Ovary (tissue), 9 donors: ENCODE measurements around the gene ATXN3. TPM values are rescaled to one million over a fixed set of nuclear protein-coding genes. Genes with fewer than 3 reads are reported as not detected.

Experiments
- DNase-seq, 5 donors: peaks; one replicate each; pipeline ENCODE4 v3.0.0-alpha.2; 2019 to 2020
- H3K27ac ChIP-seq, 2 donors: fragments of 200-600 bp; one replicate each; pipeline versions ENCODE4 v1.5.1 to v1.8.0; 2019 to 2022
- H3K27me3 ChIP-seq: fragments of 200-600 bp; one replicate; pipeline ENCODE4 v1.8.0; 2022
- H3K36me3 ChIP-seq: fragments of 200-600 bp; sonication (generic); one replicate; pipeline ENCODE4 v1.5.1; 2019
- H3K4me1 ChIP-seq: one replicate; pipeline ENCODE4 v1.8.1; 2013; ENCODE audit warnings: mild to moderate bottlenecking, moderate library complexity; ENCODE audit not compliant: insufficient read depth
- H3K4me3 ChIP-seq: fragments of 200-600 bp; sonication (generic); one replicate; pipeline ENCODE4 v1.5.1; 2017
- H3K9me3 ChIP-seq, 2 donors: fragments of 200-600 bp in 1 of 2; sonication (generic) in 1 of 2; one replicate each; pipeline versions ENCODE4 v1.5.1 to v1.8.1; 2013 to 2019; ENCODE audit warnings: mild to moderate bottlenecking in 1 of 2, moderate library complexity in 1 of 2
- CTCF ChIP-seq, 3 donors: fragments of 450-650 bp in 2 of 3; fragments of 200-600 bp in 1 of 3; IDR thresholded peaks; one replicate each; pipeline versions ENCODE4 v1.5.1 to v1.8.0; 2016 to 2022; ENCODE audit warnings: antibody characterized with exemption in 3 of 3, mild to moderate bottlenecking in 1 of 3
- EP300 ChIP-seq: sonication (generic); formaldehyde crosslinking; IDR thresholded peaks from one replicate; pipeline ENCODE4 v1.6.1; 2017; ENCODE audit warnings: antibody characterized with exemption
- POLR2A ChIP-seq: fragments of 450-650 bp; IDR thresholded peaks from one replicate; pipeline ENCODE4 v1.6.1; 2017; ENCODE audit warnings: antibody characterized with exemption, mild to moderate bottlenecking, moderate library complexity
- WGBS, 3 donors: extraction: QIAGEN DNeasy Blood & Tissue Kit in 1 of 3; methylation state at CpG; one replicate each; pipeline versions ENCODE4 v1.1.5 to v1.1.7; 2013 to 2017; 5-methylcytosine and 5-hydroxymethylcytosine counted together
- intact Hi-C, 4 donors: fragments of 100-400 bp; cut with DNase I; formaldehyde crosslinking; loops; one replicate each; pipeline versions ENCODE4 v1.11.0 to v1.15.1; 2022 to 2023
- polyA plus RNA-seq, 2 donors: library from polyadenylated mRNA; stranded (reverse); fragments of 200-250 nt in 1 of 2; fragments of 350-450 nt in 1 of 2; fragmentation: Illumina TruSeq in 1 of 2; extraction: RNeasy Lipid Tissue Mini Kit (QIAGEN cat#74804) in 1 of 2; gene quantifications; one replicate each; pipeline ENCODE4 v1.2.3, GENCODE V29; 2013 to 2014
- total RNA-seq, 7 donors: library from RNA; depleted of rRNA in 2 of 7; stranded (reverse); fragments of >200 nt in 2 of 7; fragmentation: NEBNext Ultra II Directional in 3 of 7; extraction: Animal tissue kit (Norgen Biotek cat#: 25700) in 3 of 7; gene quantifications; one replicate each; pipeline versions ENCODE4 v1.1.0 to v1.2.4, GENCODE V29; 2016 to 2023
- donor health status: DM: no; HTN: no; CAD: no; lungs with moderate emphysema.
- donor health status: DM: no; HTN: no; CAD: no.
- donor health status: Bipolar disorder and iron deficiency.
- donor health status: DM: yes; HTN: yes; CAD: no.
- donor health status: DM: no; HTN: no; CAD: no.
- donor health status: DM: yes; HTN: yes; CAD: no.

Gene ATXN3
- total and polyA plus RNA-seq, 9 donors: 11.9 to 35.8 (median 28.8) TPM

DNA sequence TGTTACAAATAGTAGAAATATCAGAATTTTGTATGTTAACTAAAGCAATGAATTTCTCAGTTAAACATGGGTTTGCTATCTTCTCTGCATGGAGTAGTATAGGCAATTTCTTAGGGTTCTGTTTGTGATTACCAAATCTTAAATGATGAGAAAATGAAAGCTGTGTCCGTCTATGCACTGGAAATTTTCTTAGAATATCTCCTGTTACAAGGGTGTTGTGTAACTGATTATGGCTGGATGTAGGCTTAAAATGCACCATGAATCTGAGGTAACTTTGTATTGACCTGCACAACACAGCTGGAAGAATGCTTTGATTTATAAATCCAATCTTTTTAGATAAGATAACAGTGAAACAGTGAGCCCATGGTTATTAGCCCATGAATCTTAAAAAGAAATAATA is 84.3 kb downstream of the ATXN3 start:
- no peak for DNase-seq
- no peak overlapping the region for H3K27ac ChIP-seq
- 63 to 80% (median 76%) methylated on average over 1 of the region's 1 CpG for WGBS, 3 donors
- no peaks in the 10 kb centered on the region for H3K9me3 ChIP-seq
- no peaks in the 10 kb centered on the region for H3K36me3 ChIP-seq
- no peaks in the 10 kb centered on the region for H3K4me1 ChIP-seq
- no peak overlapping the region for H3K4me3 ChIP-seq
- no peaks in the 10 kb centered on the region for H3K27me3 ChIP-seq
- intact Hi-C loops: no loop called here
- TF ChIP-seq POLR2A: no peak
- no peak for TF ChIP-seq EP300
- TF ChIP-seq CTCF (IDR thresholded peaks at IDR 0.05): no peak

DNA sequence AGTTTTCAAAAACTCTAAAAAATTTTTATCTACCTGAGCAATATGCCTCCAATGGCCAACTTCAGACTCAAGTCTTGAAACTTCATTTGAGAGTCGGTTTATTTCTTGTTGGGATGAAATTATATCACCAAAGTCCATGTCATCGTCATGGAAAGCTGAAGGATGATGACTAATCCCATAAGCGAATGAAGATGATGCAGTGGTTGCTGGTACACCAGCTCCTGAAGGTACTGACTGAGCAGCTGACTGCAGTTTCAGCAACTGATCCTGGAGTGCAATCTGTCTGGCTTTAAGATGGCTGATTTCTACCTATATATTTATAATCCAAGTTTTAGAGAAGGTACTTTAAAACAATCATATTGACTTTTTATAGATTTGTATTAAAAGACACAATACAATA is 84.9 kb downstream of the ATXN3 start:
- DNase-seq: no peak
- 94 to 98% (median 96%) methylated on average over 3 of the region's 3 CpGs for WGBS, 3 donors
- TF ChIP-seq CTCF (IDR thresholded peaks at IDR 0.05) (no peak), EP300 (no peak), POLR2A (no peak)
- no peaks in the 10 kb centered on the region for H3K9me3 ChIP-seq
- H3K4me3 ChIP-seq: no peak overlapping the region
- H3K4me1 ChIP-seq: no peaks in the 10 kb centered on the region
- no peaks in the 10 kb centered on the region for H3K27me3 ChIP-seq
- H3K36me3 ChIP-seq: no peaks in the 10 kb centered on the region
- H3K27ac ChIP-seq: no peak overlapping the region
- intact Hi-C loops: no loop called here

GRCh38 chr14:92014040-92014439 is 92.3 kb downstream of the ATXN3 start:
- Histone ChIP-seq H3K27ac (no peak overlapping the region), H3K4me1 (no peaks in the 10 kb centered on the region), H3K27me3 (no peaks in the 10 kb centered on the region), H3K9me3 (no peaks in the 10 kb centered on the region), H3K4me3 (no peak overlapping the region), H3K36me3 (no peaks in the 10 kb centered on the region)
- intact Hi-C loops: no loop called here
- DNase-seq: no peak
- no peak for TF ChIP-seq POLR2A
- no peak for TF ChIP-seq EP300
- no peak for TF ChIP-seq CTCF (IDR thresholded peaks at IDR 0.05)

DNA sequence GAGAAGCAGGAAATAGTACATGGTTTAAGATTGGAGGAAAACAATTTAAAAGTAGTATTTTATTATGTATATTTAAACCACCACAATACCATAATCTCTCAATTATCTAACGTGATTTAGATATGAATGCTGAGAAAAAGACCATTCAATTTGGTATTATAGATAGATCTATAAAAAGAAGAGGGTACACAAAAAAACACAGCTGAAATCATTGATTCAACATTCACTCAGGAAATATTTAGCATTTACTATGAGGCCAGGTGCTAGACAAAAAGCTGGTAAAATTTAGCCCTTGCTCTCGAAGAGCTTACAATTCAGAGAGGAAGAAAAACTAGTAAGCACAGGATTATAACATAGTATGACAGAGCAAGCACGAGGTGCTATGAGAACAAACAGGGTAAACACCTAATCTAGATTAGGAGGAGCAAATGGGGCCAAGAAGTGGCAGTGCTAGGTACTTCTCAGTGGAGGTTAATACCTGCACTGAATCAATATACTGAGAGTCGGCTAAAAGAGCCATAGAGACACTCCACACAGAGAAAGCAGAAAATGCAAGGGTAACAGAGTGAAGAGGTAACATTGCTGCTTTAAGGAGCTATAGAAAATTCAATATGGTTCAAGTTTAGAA is 94.1 kb downstream of the ATXN3 start:
- H3K36me3 ChIP-seq: no peaks in the 10 kb centered on the region
- no peaks in the 10 kb centered on the region for H3K27me3 ChIP-seq
- H3K4me1 ChIP-seq: no peaks in the 10 kb centered on the region
- TF ChIP-seq POLR2A (no peak), CTCF (IDR thresholded peaks at IDR 0.05) (no peak), EP300 (no peak)
- H3K27ac ChIP-seq: no peak overlapping the region
- H3K4me3 ChIP-seq: no peak overlapping the region
- no peak for DNase-seq
- no peaks in the 10 kb centered on the region for H3K9me3 ChIP-seq
- intact Hi-C loops: no loop called here
- WGBS, 3 donors: 77 to 82% (median 81%) methylated on average over 4 of the region's 4 CpGs
